Neural cell (in vitro differentiated cells): Measurements from ENCODE around the gene BLOC1S1. TPM values are rescaled to one million over a fixed set of nuclear protein-coding genes. Genes with fewer than 3 reads are reported as not detected.

Experiments
- H2AFZ ChIP-seq: fragments of 200-600, 300-800 bp; sonication (generic), shearing (Covaris generic); 2 replicates; pipeline ENCODE4 v1.6.0; 2014; ENCODE audit warnings: low read depth, mild to moderate bottlenecking, antibody characterized with exemption, low read length, moderate library complexity
- H3F3A ChIP-seq: fragments of 200-600 bp; shearing (Covaris generic); 2 replicates; pipeline ENCODE4 v1.6.1; 2016; ENCODE audit warnings: mild to moderate bottlenecking, moderate library complexity, mixed read lengths, antibody characterized with exemption, low read length; ENCODE audit not compliant: insufficient read depth, poor library complexity, severe bottlenecking
- H3K27ac ChIP-seq: fragments of 200-600, 300-800 bp; sonication (generic), shearing (Covaris generic); 2 replicates; pipeline ENCODE4 v1.5.1; 2014; ENCODE audit warnings: mild to moderate bottlenecking, low read length, moderate library complexity
- H3K27me3 ChIP-seq: fragments of 300-800, 200-600 bp; sonication (generic), shearing (Covaris generic); 2 replicates; pipeline ENCODE4 v1.6.0; 2014; ENCODE audit warnings: mild to moderate bottlenecking, low read depth, low read length, moderate library complexity; ENCODE audit not compliant: insufficient read depth
- H3K36me3 ChIP-seq: fragments of 300-800, 200-600 bp; sonication (generic), shearing (Covaris generic); 2 replicates; pipeline ENCODE4 v1.5.1; 2014; ENCODE audit warnings: mild to moderate bottlenecking, antibody characterized with exemption, low read length, moderate library complexity; ENCODE audit not compliant: insufficient read depth
- H3K4me2 ChIP-seq: fragments of 300-800, 200-600 bp; sonication (generic), shearing (Covaris generic); 2 replicates; pipeline ENCODE4 v1.6.0; 2014; ENCODE audit warnings: mild to moderate bottlenecking, low read length
- H3K4me3 ChIP-seq: fragments of 300-800, 200-600 bp; sonication (generic), shearing (Covaris generic); 2 replicates; pipeline ENCODE4 v1.5.1; 2014; ENCODE audit warnings: mild to moderate bottlenecking, low read length, moderate library complexity
- H3K79me2 ChIP-seq: fragments of 200-600 bp; shearing (Covaris generic); replicated peaks from 2 replicates; pipeline ENCODE4 v1.6.0; 2014; ENCODE audit warnings: mild to moderate bottlenecking, low read length, moderate library complexity; ENCODE audit not compliant: insufficient read depth
- H3K9ac ChIP-seq: fragments of 300-800, 200-600 bp; sonication (generic), shearing (Covaris generic); 2 replicates; pipeline ENCODE4 v1.6.1; 2016; ENCODE audit warnings: mild to moderate bottlenecking, low read length, mixed read lengths
- H3K9me2 ChIP-seq: fragments of 200-600 bp; shearing (Covaris generic); 2 replicates; pipeline ENCODE4 v1.6.1; 2016; ENCODE audit warnings: mild to moderate bottlenecking, low read length, mixed read lengths; ENCODE audit not compliant: insufficient read depth
- H3K9me3 ChIP-seq: fragments of 200-600, 300-800 bp; sonication (generic), shearing (Covaris generic); 2 replicates; pipeline ENCODE4 v1.6.1; 2016; ENCODE audit warnings: mild to moderate bottlenecking, mixed run types, low read length, moderate library complexity, mixed read lengths
- H4K20me1 ChIP-seq: fragments of 200-600 bp; shearing (Covaris generic); 2 replicates; pipeline ENCODE4 v1.6.1; 2016; ENCODE audit warnings: mild to moderate bottlenecking, mixed run types; ENCODE audit not compliant: insufficient read depth
- CTCF ChIP-seq: fragments of 450-650 bp; IDR thresholded peaks from 2 replicates; pipeline ENCODE4 v1.5.1; 2014; ENCODE audit warnings: antibody characterized with exemption, mild to moderate bottlenecking, moderate library complexity; ENCODE audit not compliant: poor library complexity, severe bottlenecking
- EP300 ChIP-seq: fragments of 450-650 bp; conservative IDR thresholded peaks from 2 replicates; pipeline ENCODE4 v1.6.1; 2014; ENCODE audit warnings: antibody characterized with exemption, mild to moderate bottlenecking, moderate library complexity; ENCODE audit not compliant: poor library complexity, severe bottlenecking
- EZH2 ChIP-seq: fragments of 200-600, 300-800 bp; shearing (Covaris generic), sonication (generic); IDR thresholded peaks from 2 replicates; pipeline ENCODE4 v1.6.1; 2014; ENCODE audit warnings: antibody characterized with exemption, low read length, borderline replicate concordance, mild to moderate bottlenecking; ENCODE audit not compliant: insufficient read depth, poor library complexity, severe bottlenecking
- MXI1 ChIP-seq: fragments of 450-650 bp; conservative IDR thresholded peaks from 2 replicates; pipeline ENCODE4 v1.6.1; 2014; ENCODE audit warnings: antibody characterized with exemption, mild to moderate bottlenecking; ENCODE audit not compliant: poor library complexity, severe bottlenecking
- POLR2AphosphoS5 ChIP-seq: IDR thresholded peaks from 2 replicates; pipeline ENCODE4 v1.6.1; 2012
- RAD21 ChIP-seq: fragments of 450-650 bp; conservative IDR thresholded peaks from 2 replicates; pipeline ENCODE4 v1.6.1; 2014; ENCODE audit warnings: antibody characterized with exemption, mild to moderate bottlenecking, moderate library complexity
- REST ChIP-seq: IDR thresholded peaks from 2 replicates; pipeline ENCODE4 v1.6.1; 2012; ENCODE audit warnings: borderline replicate concordance
- SMC3 ChIP-seq: fragments of 450-650 bp; conservative IDR thresholded peaks from 2 replicates; pipeline ENCODE4 v1.6.1; 2014; ENCODE audit warnings: antibody characterized with exemption, mild to moderate bottlenecking, moderate library complexity; ENCODE audit not compliant: poor library complexity
- TAF1 ChIP-seq: IDR thresholded peaks from 2 replicates; pipeline ENCODE4 v1.6.1; 2012; ENCODE audit warnings: low read depth
- polyA plus RNA-seq: library from polyadenylated mRNA; depleted of rRNA; stranded (reverse); fragments of >200 nt; gene quantifications from 2 replicates; pipeline ENCODE4 v1.2.3, GENCODE V29; 2014

The BLOC1S1 gene
- polyA plus RNA-seq, 1 donor from 2014 or later: 217 TPM

- no peak overlapping the region for H3K4me3 ChIP-seq
- no peak for TF ChIP-seq POLR2AphosphoS5
- no peaks in the 10 kb centered on the region for H3F3A ChIP-seq
- no peak overlapping the region for H3K4me2 ChIP-seq
- no peak overlapping the region for H3K9ac ChIP-seq
- no peaks in the 10 kb centered on the region for H3K9me2 ChIP-seq
- no peaks in the 10 kb centered on the region for H3K79me2 ChIP-seq
- no peak overlapping the region for H2AFZ ChIP-seq
- no peaks in the 10 kb centered on the region for H3K27me3 ChIP-seq
- no peaks in the 10 kb centered on the region for H3K9me3 ChIP-seq
- H3K36me3 ChIP-seq: no peaks in the 10 kb centered on the region
- no peaks in the 10 kb centered on the region for H4K20me1 ChIP-seq
- no peak overlapping the region for H3K27ac ChIP-seq
Measured at GRCh38 chr12:55683676-55684075, 32.2 kb upstream of the BLOC1S1 start.

- H3K79me2 ChIP-seq: no peaks in the 10 kb centered on the region
- H3K36me3 ChIP-seq: no peaks in the 10 kb centered on the region
- TF ChIP-seq POLR2AphosphoS5: no peak
- no peak for TF ChIP-seq EP300
- TF ChIP-seq EZH2: no peak
- H3K27me3 ChIP-seq: no peaks in the 10 kb centered on the region
- no peak overlapping the region for H3K27ac ChIP-seq
- H3K9me3 ChIP-seq: no peaks in the 10 kb centered on the region
- no peaks in the 10 kb centered on the region for H3K9me2 ChIP-seq
- no peak overlapping the region for H3K9ac ChIP-seq
- H3K4me3 ChIP-seq: no peak overlapping the region
- H3K4me2 ChIP-seq: no peak overlapping the region
- H2AFZ ChIP-seq: no peak overlapping the region
- H3F3A ChIP-seq: no peaks in the 10 kb centered on the region
- no peaks in the 10 kb centered on the region for H4K20me1 ChIP-seq
Measured at GRCh38 chr12:55684761-55685370, 31.0 kb upstream of the BLOC1S1 start.

- H3K9me2 ChIP-seq: no peaks in the 10 kb centered on the region
- H3K79me2 ChIP-seq: no peaks in the 10 kb centered on the region
- H3K36me3 ChIP-seq: no peaks in the 10 kb centered on the region
- H3K9ac ChIP-seq: no peak overlapping the region
- no peaks in the 10 kb centered on the region for H3F3A ChIP-seq
- no peak overlapping the region for H3K27ac ChIP-seq
- no peak overlapping the region for H3K4me2 ChIP-seq
- H3K27me3 ChIP-seq: no peaks in the 10 kb centered on the region
- TF ChIP-seq CTCF: no peak
- no peak for TF ChIP-seq SMC3
- no peak for TF ChIP-seq RAD21
- TF ChIP-seq TAF1: no peak
- no peak overlapping the region for H2AFZ ChIP-seq
- H3K4me3 ChIP-seq: no peak overlapping the region
- no peaks in the 10 kb centered on the region for H4K20me1 ChIP-seq
- no peaks in the 10 kb centered on the region for H3K9me3 ChIP-seq
Measured at GRCh38 chr12:55685671-55686070, 30.2 kb upstream of the BLOC1S1 start.

- Histone ChIP-seq H3K36me3 (no peaks in the 10 kb centered on the region), H3K27ac (no peak overlapping the region), H3K4me2 (no peak overlapping the region), H4K20me1 (no peaks in the 10 kb centered on the region), H3K27me3 (no peaks in the 10 kb centered on the region), H3F3A (no peaks in the 10 kb centered on the region), H3K4me3 (no peak overlapping the region), H3K79me2 (no peaks in the 10 kb centered on the region), H3K9me3 (no peaks in the 10 kb centered on the region), H3K9ac (no peak overlapping the region), H2AFZ (no peak overlapping the region), H3K9me2 (no peaks in the 10 kb centered on the region)
- TF ChIP-seq SMC3: no peak
- no peak for TF ChIP-seq TAF1
- no peak for TF ChIP-seq CTCF
- no peak for TF ChIP-seq RAD21
- TF ChIP-seq POLR2AphosphoS5: no peak
- TF ChIP-seq REST: no peak
- no peak for TF ChIP-seq EP300
- no peak for TF ChIP-seq MXI1
- no peak for TF ChIP-seq EZH2
Measured at GRCh38 chr12:55686366-55687010, 29.4 kb upstream of the BLOC1S1 start.
